Activated T-cell treated with anti-CD3 and anti-CD28 coated beads, Interleukin-2, amount 50 U/mL, for 4 hours (primary cell): Measurements from ENCODE around the gene ABR. TPM values are rescaled to one million over a fixed set of nuclear protein-coding genes. Genes with fewer than 3 reads are reported as not detected.
A peak's percentile ranks its signal among the peaks of the same experiment; 100 is the strongest.

Experiments
- ATAC-seq, 2 donors: fragments of 200-7000 bp; cut with Tn5 transposase; one replicate each; pipeline ENCODE4 v1.10.0; 2021
- DNase-seq: peaks from one replicate; pipeline ENCODE4 v3.0.0-alpha.2; 2020
- H3K27me3 Mint-ChIP-seq: one replicate; pipeline ENCODE4 v1.8.0; 2021; ENCODE audit warnings: low read depth, mixed read lengths
- H3K36me3 Mint-ChIP-seq: one replicate; pipeline ENCODE4 v1.8.0; 2022; ENCODE audit warnings: mixed read lengths; ENCODE audit not compliant: insufficient read depth
- H3K4me1 Mint-ChIP-seq: one replicate; pipeline ENCODE4 v1.8.0; 2021; ENCODE audit warnings: low read depth, mixed read lengths
- H3K4me3 Mint-ChIP-seq: one replicate; pipeline ENCODE4 v1.8.0; 2021; ENCODE audit warnings: mild to moderate bottlenecking, moderate library complexity, mixed read lengths
- H3K9me3 Mint-ChIP-seq: one replicate; pipeline ENCODE4 v1.8.0; 2021; ENCODE audit warnings: mixed read lengths
- total RNA-seq, 3 donors: library from RNA; stranded (reverse); gene quantifications; one replicate each; pipeline ENCODE4 v1.2.1, GENCODE V29; 2021

Gene ABR
- total RNA-seq, 3 donors from 2014 or later: 41.0 to 44.7 (median 43.3) TPM

- ATAC-seq (no peak), DNase-seq (no peak)
- no peaks in the 10 kb centered on the region for H3K9me3 Mint-ChIP-seq
- no peaks in the 10 kb centered on the region for H3K27me3 Mint-ChIP-seq
- peaks cover 4% of the 10 kb centered on the region for H3K4me1 Mint-ChIP-seq
- H3K36me3 Mint-ChIP-seq: no peaks in the 10 kb centered on the region
- no peak overlapping the region for H3K4me3 Mint-ChIP-seq
Observed at GRCh38 chr17:1190751-1191331, 11.1 kb upstream of the ABR start.

- Mint-ChIP-seq H3K27me3 (no peaks in the 10 kb centered on the region), H3K36me3 (no peaks in the 10 kb centered on the region), H3K4me3 (no peak overlapping the region), H3K9me3 (no peaks in the 10 kb centered on the region), H3K4me1 (peaks cover 4% of the 10 kb centered on the region)
- DNase-seq (no peak), ATAC-seq (no peak)
Observed at GRCh38 chr17:1188812-1189504, 9.2 kb upstream of the ABR start.

- peaks cover 8% of the 10 kb centered on the region for H3K4me1 Mint-ChIP-seq
- H3K27me3 Mint-ChIP-seq: no peaks in the 10 kb centered on the region
- no peak overlapping the region for H3K4me3 Mint-ChIP-seq
- H3K9me3 Mint-ChIP-seq: no peaks in the 10 kb centered on the region
- DNase-seq (peak; percentile 71), ATAC-seq (peak; percentile 92 to 95)
- no peaks in the 10 kb centered on the region for H3K36me3 Mint-ChIP-seq
Observed at GRCh38 chr17:1186923-1187771, 7.4 kb upstream of the ABR start.

- Mint-ChIP-seq H3K36me3 (no peaks in the 10 kb centered on the region), H3K9me3 (no peaks in the 10 kb centered on the region), H3K4me1 (peaks cover 10% of the 10 kb centered on the region), H3K27me3 (no peaks in the 10 kb centered on the region), H3K4me3 (no peak overlapping the region)
- ATAC-seq (no peak), DNase-seq (no peak)
Observed at GRCh38 chr17:1186214-1186820, 6.5 kb upstream of the ABR start.

GRCh38 chr17:1183171-1183873 is 3.5 kb upstream of the ABR start:
- H3K27me3 Mint-ChIP-seq: no peaks in the 10 kb centered on the region
- H3K4me3 Mint-ChIP-seq: no peak overlapping the region
- H3K4me1 Mint-ChIP-seq: peaks cover 12% of the 10 kb centered on the region
- H3K9me3 Mint-ChIP-seq: no peaks in the 10 kb centered on the region
- DNase-seq (no peak), ATAC-seq (peak; percentile 4 to 16)
- no peaks in the 10 kb centered on the region for H3K36me3 Mint-ChIP-seq

- peaks cover 13% of the 10 kb centered on the region for H3K4me1 Mint-ChIP-seq
- no peaks in the 10 kb centered on the region for H3K36me3 Mint-ChIP-seq
- H3K9me3 Mint-ChIP-seq: no peaks in the 10 kb centered on the region
- DNase-seq: no peak
- no peak for ATAC-seq
- no peak overlapping the region for H3K4me3 Mint-ChIP-seq
- no peaks in the 10 kb centered on the region for H3K27me3 Mint-ChIP-seq
Observed at GRCh38 chr17:1182811-1183170, 3.0 kb upstream of the ABR start.

GRCh38 chr17:1181753-1182137 is 2.0 kb upstream of the ABR start:
- ATAC-seq: no peak
- no peaks in the 10 kb centered on the region for H3K9me3 Mint-ChIP-seq
- H3K4me3 Mint-ChIP-seq: no peak overlapping the region
- H3K27me3 Mint-ChIP-seq: no peaks in the 10 kb centered on the region
- no peak for DNase-seq
- H3K36me3 Mint-ChIP-seq: no peaks in the 10 kb centered on the region
- H3K4me1 Mint-ChIP-seq: peaks cover 12% of the 10 kb centered on the region

- peak overlapping the region; percentile 24 for H3K4me3 Mint-ChIP-seq
- no peaks in the 10 kb centered on the region for H3K27me3 Mint-ChIP-seq
- H3K36me3 Mint-ChIP-seq: no peaks in the 10 kb centered on the region
- DNase-seq (no peak), ATAC-seq (no peak)
- H3K4me1 Mint-ChIP-seq: peaks cover 10% of the 10 kb centered on the region
- H3K9me3 Mint-ChIP-seq: no peaks in the 10 kb centered on the region
Observed at GRCh38 chr17:1180958-1181752, 1.4 kb upstream of the ABR start.

- no peaks in the 10 kb centered on the region for H3K9me3 Mint-ChIP-seq
- ATAC-seq: peak; percentile 28 to 39
- peak overlapping the region; percentile 78 for H3K4me3 Mint-ChIP-seq
- no peaks in the 10 kb centered on the region for H3K27me3 Mint-ChIP-seq
- H3K4me1 Mint-ChIP-seq: peaks cover 10% of the 10 kb centered on the region
- H3K36me3 Mint-ChIP-seq: no peaks in the 10 kb centered on the region
- peak; percentile 24 for DNase-seq
Observed at GRCh38 chr17:1179112-1179817, 516 bp downstream of the ABR start.

GRCh38 chr17:1177016-1177700 is 2.6 kb downstream of the ABR start:
- H3K27me3 Mint-ChIP-seq: no peaks in the 10 kb centered on the region
- no peaks in the 10 kb centered on the region for H3K36me3 Mint-ChIP-seq
- peaks cover 6% of the 10 kb centered on the region for H3K4me1 Mint-ChIP-seq
- ATAC-seq: no peak
- DNase-seq: no peak
- no peaks in the 10 kb centered on the region for H3K9me3 Mint-ChIP-seq
- H3K4me3 Mint-ChIP-seq: peak overlapping the region; percentile 48

GRCh38 chr17:1174263-1174880 is 5.4 kb downstream of the ABR start:
- Mint-ChIP-seq H3K27me3 (no peaks in the 10 kb centered on the region), H3K4me1 (peaks cover 5% of the 10 kb centered on the region), H3K9me3 (no peaks in the 10 kb centered on the region), H3K36me3 (no peaks in the 10 kb centered on the region), H3K4me3 (no peak overlapping the region)
- DNase-seq (no peak), ATAC-seq (no peak)

GRCh38 chr17:1173432-1174262 is 6.1 kb downstream of the ABR start:
- Mint-ChIP-seq H3K27me3 (no peaks in the 10 kb centered on the region), H3K9me3 (no peaks in the 10 kb centered on the region), H3K4me3 (no peak overlapping the region), H3K36me3 (no peaks in the 10 kb centered on the region), H3K4me1 (peaks cover 5% of the 10 kb centered on the region)
- ATAC-seq: no peak
- DNase-seq: no peak
